ENCODE data around the gene ANKRD60. TPM values are rescaled to one million over a fixed set of nuclear protein-coding genes. Genes with fewer than 3 reads are reported as not detected.
A peak's percentile ranks its signal among the peaks of the same experiment; 100 is the strongest.

The ANKRD60 gene
- total and polyA plus RNA-seq, 3 experiments from 2014 or later, result not detected

DNA sequence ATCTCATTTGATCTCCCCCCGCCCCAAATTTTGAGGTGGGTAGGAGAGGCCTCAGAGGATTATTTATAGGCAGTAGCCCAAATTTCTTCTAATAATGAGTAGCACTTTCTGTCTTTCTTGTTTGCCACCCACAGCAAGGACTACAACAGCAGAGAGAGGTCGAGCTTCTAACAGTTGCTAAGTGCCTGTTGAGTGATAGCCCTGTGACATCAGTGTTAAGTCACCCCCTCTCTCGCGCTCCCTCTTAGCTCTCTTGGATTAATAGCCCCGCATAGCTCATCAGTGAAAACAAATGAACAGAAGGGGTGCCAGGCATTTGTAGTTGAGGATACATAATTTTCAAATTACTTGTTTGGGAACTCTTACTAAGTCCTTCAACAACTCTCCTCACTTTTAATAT lies 3.5 kb downstream of the ANKRD60 start:
- no peaks in the 10 kb centered on the region for H3K9me3 ChIP-seq (ENCODE audit: low read length)
- H3K36me3 ChIP-seq (ENCODE audit: insufficient read depth, low read length), result no peaks in the 10 kb centered on the region
- Mint-ChIP-seq H3K4me3 (no peak overlapping the region), H3K4me1 (peaks cover 9 to 17% (median 12%) of the 10 kb centered on the region in 3 donors), H3K27ac (no peak overlapping the region), H3K36me3 (peaks cover 0 to 14% (median 2%) of the 10 kb centered on the region in 3 donors), H3K9me3 (peaks cover 0 to 4% (median 0%) of the 10 kb centered on the region in 5 donors), H3K27me3 (peaks cover 63 to 86% of the 10 kb centered on the region in 2 donors)
- H3K4me3 ChIP-seq (ENCODE audit: low read length), result no peak overlapping the region
- H3K4me1 ChIP-seq (ENCODE audit: insufficient read depth, low read length), result peaks cover 9% of the 10 kb centered on the region
- H3K27me3 ChIP-seq (ENCODE audit: insufficient read depth, low read length, poor library complexity, severe bottlenecking), result peaks cover 26% of the 10 kb centered on the region
- H3K27ac ChIP-seq (ENCODE audit: low read depth, low read length), result no peak overlapping the region
- DNase-seq, result no peak
- CTCF ChIA-PET, result no interaction called here
- POLR2A ChIA-PET, result no interaction called here

DNA sequence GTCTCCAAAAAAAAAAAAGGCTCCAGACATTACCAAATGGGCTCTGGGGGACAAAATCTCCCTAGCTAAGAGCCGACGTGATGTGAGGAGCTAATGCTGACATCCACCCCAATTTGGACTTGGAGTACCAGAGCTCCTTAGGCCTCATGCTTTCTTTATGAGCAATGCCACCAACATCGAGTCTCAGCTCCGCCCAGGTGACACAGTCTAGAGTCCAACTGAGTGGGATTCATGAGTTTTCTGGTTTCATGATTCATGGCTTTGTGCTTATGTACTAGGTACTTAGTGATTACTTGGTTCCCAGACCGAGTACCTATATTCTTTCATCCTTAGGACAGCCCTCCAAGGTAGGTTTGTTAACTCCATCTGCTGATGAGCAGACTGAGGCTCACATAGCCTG lies 4.4 kb downstream of the ANKRD60 start:
- DNase-seq, result no peak
- ChIA-PET POLR2A (no interaction called here), CTCF (no interaction called here)
- H3K27ac ChIP-seq (ENCODE audit: low read depth, low read length), result no peak overlapping the region
- Mint-ChIP-seq H3K36me3 (peaks cover 0 to 11% (median 0%) of the 10 kb centered on the region in 3 donors), H3K4me3 (no peak overlapping the region), H3K9me3 (peaks cover 0 to 4% (median 3%) of the 10 kb centered on the region in 5 donors), H3K27me3 (peaks cover 63 to 86% of the 10 kb centered on the region in 2 donors), H3K4me1 (peaks cover 5 to 13% (median 9%) of the 10 kb centered on the region in 3 donors), H3K27ac (no peak overlapping the region)
- H3K27me3 ChIP-seq (ENCODE audit: insufficient read depth, low read length, poor library complexity, severe bottlenecking), result peaks cover 22% of the 10 kb centered on the region
- H3K36me3 ChIP-seq (ENCODE audit: insufficient read depth, low read length), result no peaks in the 10 kb centered on the region
- no peaks in the 10 kb centered on the region for H3K9me3 ChIP-seq (ENCODE audit: low read length)
- no peak overlapping the region for H3K4me3 ChIP-seq (ENCODE audit: low read length)
- H3K4me1 ChIP-seq (ENCODE audit: insufficient read depth, low read length), result peaks cover 9% of the 10 kb centered on the region

- ChIA-PET CTCF (no interaction called here), POLR2A (no interaction called here)
- no peak overlapping the region for H3K27ac ChIP-seq (ENCODE audit: low read depth, low read length)
- H3K4me1 ChIP-seq (ENCODE audit: insufficient read depth, low read length), result peaks cover 4% of the 10 kb centered on the region
- Mint-ChIP-seq H3K4me1 (peaks cover 0 to 8% (median 5%) of the 10 kb centered on the region in 3 donors), H3K27me3 (peaks cover 65 to 87% of the 10 kb centered on the region in 2 donors), H3K9me3 (peaks cover 0 to 10% (median 5%) of the 10 kb centered on the region in 5 donors), H3K27ac (no peak overlapping the region), H3K36me3 (peaks cover 0 to 11% (median 0%) of the 10 kb centered on the region in 3 donors), H3K4me3 (no peak overlapping the region)
- H3K9me3 ChIP-seq (ENCODE audit: low read length), result no peaks in the 10 kb centered on the region
- H3K36me3 ChIP-seq (ENCODE audit: insufficient read depth, low read length), result no peaks in the 10 kb centered on the region
- no peak for DNase-seq
- H3K27me3 ChIP-seq (ENCODE audit: insufficient read depth, low read length, poor library complexity, severe bottlenecking), result peaks cover 18% of the 10 kb centered on the region
- no peak overlapping the region for H3K4me3 ChIP-seq (ENCODE audit: low read length)
Measured at GRCh38 chr20:58223358-58223941, 5.0 kb downstream of the ANKRD60 start.

- Mint-ChIP-seq H3K9me3 (peaks cover 0 to 14% (median 5%) of the 10 kb centered on the region in 5 donors), H3K36me3 (peaks cover 0 to 9% (median 0%) of the 10 kb centered on the region in 3 donors), H3K4me1 (peaks cover 0 to 3% (median 3%) of the 10 kb centered on the region in 3 donors), H3K27ac (no peak overlapping the region), H3K27me3 (peaks cover 60 to 90% of the 10 kb centered on the region in 2 donors), H3K4me3 (no peak overlapping the region)
- Histone ChIP-seq H3K9me3 (ENCODE audit: low read length) (no peaks in the 10 kb centered on the region), H3K4me3 (ENCODE audit: low read length) (no peak overlapping the region), H3K27ac (ENCODE audit: low read depth, low read length) (no peak overlapping the region), H3K4me1 (ENCODE audit: insufficient read depth, low read length) (no peaks in the 10 kb centered on the region), H3K36me3 (ENCODE audit: insufficient read depth, low read length) (no peaks in the 10 kb centered on the region), H3K27me3 (ENCODE audit: insufficient read depth, low read length, poor library complexity, severe bottlenecking) (peaks cover 11% of the 10 kb centered on the region)
- ChIA-PET POLR2A (no interaction called here), CTCF (no interaction called here)
- no peak for DNase-seq
Measured at GRCh38 chr20:58222446-58222845, 6.0 kb downstream of the ANKRD60 start.

- H3K4me1 ChIP-seq (ENCODE audit: insufficient read depth, low read length), result no peaks in the 10 kb centered on the region
- no peak overlapping the region for H3K27ac ChIP-seq (ENCODE audit: low read depth, low read length)
- no peak for DNase-seq
- CTCF ChIA-PET, result interaction anchor here (1.8 kb wide), 1 partner anchor 10 kb away, joined by 8 read pairs; no protein-coding TSS in a partner anchor
- H3K4me1 Mint-ChIP-seq, result no peaks in the 10 kb centered on the region
- peaks cover 43 to 78% of the 10 kb centered on the region in 2 donors for H3K27me3 Mint-ChIP-seq
- H3K27ac Mint-ChIP-seq, result no peak overlapping the region
- no peaks in the 10 kb centered on the region for H3K9me3 ChIP-seq (ENCODE audit: low read length)
- no peaks in the 10 kb centered on the region for H3K36me3 Mint-ChIP-seq
- POLR2A ChIA-PET, result no interaction called here
- no peak overlapping the region for H3K4me3 Mint-ChIP-seq
- no peak overlapping the region for H3K4me3 ChIP-seq (ENCODE audit: low read length)
- no peaks in the 10 kb centered on the region for H3K36me3 ChIP-seq (ENCODE audit: insufficient read depth, low read length)
- H3K27me3 ChIP-seq (ENCODE audit: insufficient read depth, low read length, poor library complexity, severe bottlenecking), result no peaks in the 10 kb centered on the region
- H3K9me3 Mint-ChIP-seq, result peaks cover 0 to 14% (median 5%) of the 10 kb centered on the region in 5 donors
Measured at GRCh38 chr20:58219342-58219700, 9.1 kb downstream of the ANKRD60 start.

GRCh38 chr20:58218665-58219341 lies 9.7 kb downstream of the ANKRD60 start:
- Mint-ChIP-seq H3K27me3 (peaks cover 43 to 83% of the 10 kb centered on the region in 2 donors), H3K4me1 (no peaks in the 10 kb centered on the region), H3K27ac (peak overlapping the region in 1 of 8 donors; percentile 70)

DNA sequence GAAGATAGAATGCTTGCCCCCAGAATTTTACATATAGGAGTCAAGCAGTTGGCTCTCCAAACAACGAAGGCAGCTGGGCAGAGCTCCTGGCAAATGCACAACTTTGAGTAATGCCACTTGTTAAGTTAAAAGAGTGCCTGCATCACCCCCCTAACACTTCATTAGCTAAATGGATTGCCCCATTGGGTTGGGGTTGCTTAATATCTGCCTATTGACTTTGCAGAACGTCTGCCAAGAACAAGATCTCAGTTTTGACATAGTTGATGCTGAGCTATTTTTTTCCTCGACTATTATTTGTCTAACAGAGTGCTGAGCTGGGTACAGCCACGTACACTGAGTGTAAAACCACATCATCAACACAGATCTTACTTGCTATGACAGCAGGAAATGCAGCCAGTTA lies 12.1 kb downstream of the ANKRD60 start:
- Histone ChIP-seq H3K36me3 (ENCODE audit: insufficient read depth, low read length) (no peaks in the 10 kb centered on the region), H3K27ac (ENCODE audit: low read depth, low read length) (no peak overlapping the region), H3K9me3 (ENCODE audit: low read length) (no peaks in the 10 kb centered on the region), H3K4me3 (ENCODE audit: low read length) (no peak overlapping the region), H3K27me3 (ENCODE audit: insufficient read depth, low read length, poor library complexity, severe bottlenecking) (no peaks in the 10 kb centered on the region), H3K4me1 (ENCODE audit: insufficient read depth, low read length) (no peaks in the 10 kb centered on the region)
- Mint-ChIP-seq H3K27ac (no peak overlapping the region), H3K36me3 (no peaks in the 10 kb centered on the region), H3K4me1 (no peaks in the 10 kb centered on the region), H3K4me3 (no peak overlapping the region), H3K9me3 (peaks cover 0 to 14% (median 5%) of the 10 kb centered on the region in 5 donors), H3K27me3 (peaks cover 26 to 66% of the 10 kb centered on the region in 2 donors)
- no peak for DNase-seq
- POLR2A ChIA-PET, result no interaction called here
- CTCF ChIA-PET, result no interaction called here

More at GRCh38 chr20:58218665-58219341, 9.7 kb downstream of the ANKRD60 start:
- H3K4me3 Mint-ChIP-seq, result no peak overlapping the region
- DNase-seq, result no peak
- Histone ChIP-seq H3K9me3 (ENCODE audit: low read length) (no peaks in the 10 kb centered on the region), H3K36me3 (ENCODE audit: insufficient read depth, low read length) (no peaks in the 10 kb centered on the region), H3K27ac (ENCODE audit: low read depth, low read length) (no peak overlapping the region), H3K27me3 (ENCODE audit: insufficient read depth, low read length, poor library complexity, severe bottlenecking) (no peaks in the 10 kb centered on the region), H3K4me3 (ENCODE audit: low read length) (no peak overlapping the region), H3K4me1 (ENCODE audit: insufficient read depth, low read length) (no peaks in the 10 kb centered on the region)
- H3K9me3 Mint-ChIP-seq, result peaks cover 0 to 14% (median 5%) of the 10 kb centered on the region in 5 donors
- ChIA-PET POLR2A (no interaction called here), CTCF (interaction anchor here (1.8 kb wide), 1 partner anchor 9 kb away, joined by 8 read pairs; no protein-coding TSS in a partner anchor)
- no peaks in the 10 kb centered on the region for H3K36me3 Mint-ChIP-seq

DNA sequence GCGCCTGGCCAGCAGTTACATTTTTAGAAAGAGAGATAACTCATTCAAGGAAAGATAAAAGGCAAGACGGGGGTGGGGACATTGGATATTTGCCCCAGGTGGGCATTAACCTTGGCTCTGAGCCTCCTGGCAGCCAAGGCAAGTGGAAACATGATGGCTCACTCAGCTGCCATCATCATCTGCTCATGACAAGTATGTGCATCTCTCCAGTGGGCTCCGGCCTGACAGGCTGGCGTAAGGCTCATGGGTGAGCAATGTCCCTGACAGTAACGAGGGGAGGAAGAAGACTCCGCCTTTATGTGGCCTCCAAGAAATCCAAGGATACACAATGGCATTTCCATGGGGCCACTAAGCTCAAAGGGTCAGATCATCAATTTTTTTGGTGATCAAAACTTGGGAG lies 13.3 kb downstream of the ANKRD60 start:
- POLR2A ChIA-PET, result no interaction called here
- Mint-ChIP-seq H3K27me3 (peaks cover 21 to 63% of the 10 kb centered on the region in 2 donors), H3K9me3 (peaks cover 0 to 14% (median 5%) of the 10 kb centered on the region in 5 donors), H3K4me3 (no peak overlapping the region), H3K27ac (peak overlapping the region in 1 of 8 donors; percentile 14), H3K4me1 (no peaks in the 10 kb centered on the region), H3K36me3 (no peaks in the 10 kb centered on the region)
- Histone ChIP-seq H3K9me3 (ENCODE audit: low read length) (no peaks in the 10 kb centered on the region), H3K27me3 (ENCODE audit: insufficient read depth, low read length, poor library complexity, severe bottlenecking) (peaks cover 5% of the 10 kb centered on the region), H3K4me3 (ENCODE audit: low read length) (no peak overlapping the region), H3K4me1 (ENCODE audit: insufficient read depth, low read length) (no peaks in the 10 kb centered on the region), H3K27ac (ENCODE audit: low read depth, low read length) (no peak overlapping the region), H3K36me3 (ENCODE audit: insufficient read depth, low read length) (no peaks in the 10 kb centered on the region)
- CTCF ChIA-PET, result no interaction called here
- no peak for DNase-seq
